HEK293 (cell line): Measurements from ENCODE around the gene ABCA7.
A peak's percentile ranks its signal among the peaks of the same experiment; 100 is the strongest.

Experiments used
- CTCF ChIA-PET: fragments of 350-600 bp; formaldehyde crosslinking; extraction: SDS; loops from one replicate; lab custom pipeline; 2021; ENCODE audit warnings: antibody characterized with exemption; lab: Yijun Ruan, JAX
- POLR2A ChIA-PET: fragments of 300-600 bp; formaldehyde crosslinking; extraction: SDS; loops from one replicate; lab custom pipeline; 2020; ENCODE audit warnings: antibody characterized with exemption, inconsistent platforms; lab: Yijun Ruan, JAX
- H3K27ac ChIP-seq: fragments of 200-500 bp; sonication (Bioruptor generic); 2 replicates; pipeline ENCODE4 v1.5.1; 2014; ENCODE audit warnings: low read depth, low read length, control low read depth, inconsistent platforms; ENCODE audit errors: extremely low read depth
- H3K36me3 ChIP-seq, 2 experiments: fragments of 200-500 bp in 1 of 2; sonication (Bioruptor generic) in 1 of 2; 1 replicate in 1 of 2; 2 replicates in 1 of 2; pipeline ENCODE4 v1.5.1; 2014 to 2017; ENCODE audit warnings: inconsistent platforms in 2 of 2, low read length in 2 of 2; ENCODE audit not compliant: control insufficient read depth in 2 of 2, insufficient read depth in 1 of 2
- H3K4me1 ChIP-seq: fragments of 200-500 bp; sonication (Bioruptor generic); 2 replicates; pipeline ENCODE4 v1.5.1; 2014; ENCODE audit warnings: mild to moderate bottlenecking, low read length, inconsistent platforms; ENCODE audit not compliant: control insufficient read depth, insufficient read depth
- H3K4me3 ChIP-seq: 2 replicates; pipeline ENCODE4 v1.5.1; 2011; ENCODE audit warnings: low read depth, mild to moderate bottlenecking, control low read depth, low read length, moderate library complexity
- H3K9me3 ChIP-seq: fragments of 200-500 bp; sonication (Bioruptor generic); 2 replicates; pipeline ENCODE4 v1.5.1; 2014; ENCODE audit warnings: low read depth, low read length, inconsistent platforms; ENCODE audit not compliant: control insufficient read depth, insufficient read depth
- BCL11A ChIP-seq: fragments of 450-650 bp; formaldehyde crosslinking; IDR thresholded peaks from 2 replicates; pipeline ENCODE4 v1.5.1; 2016; ENCODE audit warnings: low read depth, missing biosample characterization, missing genetic modification characterization
- BCL11B ChIP-seq: fragments of 450-650 bp; formaldehyde crosslinking; IDR thresholded peaks from 2 replicates; pipeline ENCODE4 v1.5.1; 2016; ENCODE audit warnings: low read depth, missing biosample characterization, missing genetic modification characterization
- HOXA7 ChIP-seq: sonication (generic); formaldehyde crosslinking; IDR thresholded peaks from 2 replicates; pipeline ENCODE4 v1.8.1; 2022; ENCODE audit warnings: missing genetic modification reagents, borderline replicate concordance
- KLF7 ChIP-seq: fragments of 450-650 bp; formaldehyde crosslinking; IDR thresholded peaks from 2 replicates; pipeline ENCODE4 v1.5.1; 2016; ENCODE audit warnings: missing biosample characterization, missing genetic modification characterization, borderline replicate concordance
- KLF8 ChIP-seq: fragments of 450-650 bp; formaldehyde crosslinking; IDR thresholded peaks from 2 replicates; pipeline ENCODE4 v1.5.1; 2016; ENCODE audit warnings: missing biosample characterization, missing genetic modification characterization
- KLF9 ChIP-seq: fragments of 450-650 bp; formaldehyde crosslinking; IDR thresholded peaks from 2 replicates; pipeline ENCODE4 v1.5.1; 2016; ENCODE audit warnings: missing biosample characterization, missing genetic modification characterization, low read depth
- REPIN1 ChIP-seq: fragments of 450-650 bp; formaldehyde crosslinking; IDR thresholded peaks from 2 replicates; pipeline ENCODE4 v1.5.1; 2017; ENCODE audit warnings: missing biosample characterization, missing genetic modification characterization, low read depth
- SCRT1 ChIP-seq: fragments of 450-650 bp; formaldehyde crosslinking; IDR thresholded peaks from 2 replicates; pipeline ENCODE4 v1.5.1; 2016; ENCODE audit warnings: missing biosample characterization, missing genetic modification characterization, borderline replicate concordance
- SP3 ChIP-seq: fragments of 450-650 bp; formaldehyde crosslinking; IDR thresholded peaks from 2 replicates; pipeline ENCODE4 v1.5.1; 2016; ENCODE audit warnings: missing biosample characterization, missing genetic modification characterization
- ZBTB8A ChIP-seq: fragments of 450-650 bp; formaldehyde crosslinking; IDR thresholded peaks from 2 replicates; pipeline ENCODE4 v1.5.1; 2016; ENCODE audit warnings: missing biosample characterization, missing genetic modification characterization
- ZNF121 ChIP-seq: fragments of 450-650 bp; formaldehyde crosslinking; IDR thresholded peaks from 2 replicates; pipeline ENCODE4 v1.5.1; 2016; ENCODE audit warnings: missing biosample characterization, missing genetic modification characterization
- ZNF169 ChIP-seq: fragments of 450-650 bp; formaldehyde crosslinking; IDR thresholded peaks from 2 replicates; pipeline ENCODE4 v1.5.1; 2016; ENCODE audit warnings: missing biosample characterization, missing genetic modification characterization
- ZNF221 ChIP-seq: fragments of 450-650 bp; formaldehyde crosslinking; IDR thresholded peaks from 2 replicates; pipeline ENCODE4 v1.5.1; 2017; ENCODE audit warnings: missing biosample characterization, missing genetic modification characterization, borderline replicate concordance
- ZNF302 ChIP-seq: fragments of 450-650 bp; formaldehyde crosslinking; IDR thresholded peaks from 2 replicates; pipeline ENCODE4 v1.5.1; 2016; ENCODE audit warnings: missing biosample characterization, missing genetic modification characterization, low read depth
- ZNF324 ChIP-seq: fragments of 450-650 bp; formaldehyde crosslinking; IDR thresholded peaks from 2 replicates; pipeline ENCODE4 v1.5.1; 2016; ENCODE audit warnings: missing biosample characterization, missing genetic modification characterization
- ZNF473 ChIP-seq: fragments of 450-650 bp; formaldehyde crosslinking; IDR thresholded peaks from 2 replicates; pipeline ENCODE4 v1.5.1; 2017; ENCODE audit warnings: missing biosample characterization, missing genetic modification characterization
- ZNF510 ChIP-seq: fragments of 450-650 bp; formaldehyde crosslinking; IDR thresholded peaks from 2 replicates; pipeline ENCODE4 v1.5.1; 2018; ENCODE audit warnings: mild to moderate bottlenecking, missing genetic modification characterization, missing biosample characterization; ENCODE audit not compliant: insufficient replicate concordance
- ZNF544 ChIP-seq: fragments of 450-650 bp; formaldehyde crosslinking; IDR thresholded peaks from 2 replicates; pipeline ENCODE4 v1.5.0; 2017; ENCODE audit warnings: missing biosample characterization, missing genetic modification characterization
- ZNF600 ChIP-seq: fragments of 450-650 bp; formaldehyde crosslinking; IDR thresholded peaks from 2 replicates; pipeline ENCODE4 v1.5.1; 2016; ENCODE audit warnings: missing biosample characterization, missing genetic modification characterization
- ZNF658 ChIP-seq: fragments of 450-650 bp; formaldehyde crosslinking; IDR thresholded peaks from 2 replicates; pipeline ENCODE4; 2016; ENCODE audit warnings: missing biosample characterization, missing genetic modification characterization
- ZNF785 ChIP-seq: fragments of 450-650 bp; formaldehyde crosslinking; IDR thresholded peaks from 2 replicates; pipeline ENCODE4 v1.5.1; 2016; ENCODE audit warnings: missing biosample characterization, missing genetic modification characterization
- ZSCAN16 ChIP-seq: fragments of 450-650 bp; formaldehyde crosslinking; IDR thresholded peaks from 2 replicates; pipeline ENCODE4 v1.5.1; 2016; ENCODE audit warnings: missing biosample characterization, missing genetic modification characterization
- ZSCAN30 ChIP-seq: fragments of 450-650 bp; IDR thresholded peaks from 2 replicates; pipeline ENCODE4 v1.5.1; 2018; ENCODE audit warnings: missing biosample characterization, mild to moderate bottlenecking, missing genetic modification characterization, moderate library complexity
- TF ChIP-seq, protein P1 (sequence below): fragments of 450-650 bp; formaldehyde crosslinking; IDR thresholded peaks from 2 replicates; pipeline ENCODE4 v1.5.1; 2016; ENCODE audit warnings: missing biosample characterization, missing genetic modification characterization
- TF ChIP-seq, protein P2 (sequence below): fragments of 450-650 bp; formaldehyde crosslinking; IDR thresholded peaks from 2 replicates; pipeline ENCODE4 v1.5.1; 2016; ENCODE audit warnings: missing biosample characterization, missing genetic modification characterization, low read depth
- TF ChIP-seq, protein P3 (sequence below): sonication (generic); formaldehyde crosslinking; IDR thresholded peaks from 2 replicates; pipeline ENCODE4 v1.8.1; 2022; ENCODE audit warnings: mild to moderate bottlenecking, moderate library complexity, missing genetic modification reagents
- TF ChIP-seq, protein P4 (sequence below): fragments of 450-650 bp; formaldehyde crosslinking; IDR thresholded peaks from 2 replicates; pipeline ENCODE4 v1.5.1; 2016; ENCODE audit warnings: missing biosample characterization, missing genetic modification characterization

The ABCA7 gene

DNA sequence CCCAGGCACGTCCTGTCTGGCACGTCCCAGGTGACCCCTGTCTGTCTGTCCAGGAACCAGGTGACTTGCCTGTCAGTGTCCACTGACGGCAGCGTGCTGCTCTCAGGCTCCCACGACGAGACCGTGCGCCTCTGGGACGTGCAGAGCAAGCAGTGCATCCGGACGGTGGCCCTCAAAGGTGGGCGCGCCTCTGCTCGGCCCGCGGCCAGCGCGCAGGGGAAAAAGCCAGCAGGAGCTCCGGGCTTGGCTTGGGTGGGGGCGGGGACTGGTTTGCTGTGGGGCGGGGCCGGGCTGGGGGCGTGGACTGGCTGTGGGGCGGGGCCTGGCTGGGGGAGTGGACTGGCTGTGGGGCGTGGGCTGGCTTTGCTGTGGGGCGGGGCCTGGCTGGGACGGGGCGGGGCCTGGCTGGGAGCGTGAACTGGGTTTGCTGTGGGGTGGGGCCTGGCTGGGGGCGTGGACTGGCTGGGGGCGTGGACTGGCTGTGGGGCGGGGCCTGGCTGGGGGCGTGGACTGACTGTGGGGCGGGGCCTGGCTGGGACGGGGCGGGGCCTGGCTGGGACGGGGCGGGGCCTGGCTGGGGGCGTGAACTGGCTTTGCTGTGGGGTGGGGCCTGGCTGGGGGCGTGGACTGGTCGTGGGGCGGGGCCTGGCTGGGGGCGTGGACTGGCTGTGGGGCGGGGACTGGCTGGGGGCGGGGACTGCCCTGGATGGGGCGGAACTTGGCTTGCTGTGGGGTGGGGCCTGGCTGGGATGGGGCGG lies 48.6 kb upstream of the ABCA7 start:
- H3K4me3 ChIP-seq, result no peak overlapping the region
- no peak for TF ChIP-seq ZNF169 (tag by site-specific recombination)
- TF ChIP-seq ZNF658 (tag by site-specific recombination), result no peak
- TF ChIP-seq REPIN1 (tag by site-specific recombination), result no peak
- TF ChIP-seq, protein P1, sequence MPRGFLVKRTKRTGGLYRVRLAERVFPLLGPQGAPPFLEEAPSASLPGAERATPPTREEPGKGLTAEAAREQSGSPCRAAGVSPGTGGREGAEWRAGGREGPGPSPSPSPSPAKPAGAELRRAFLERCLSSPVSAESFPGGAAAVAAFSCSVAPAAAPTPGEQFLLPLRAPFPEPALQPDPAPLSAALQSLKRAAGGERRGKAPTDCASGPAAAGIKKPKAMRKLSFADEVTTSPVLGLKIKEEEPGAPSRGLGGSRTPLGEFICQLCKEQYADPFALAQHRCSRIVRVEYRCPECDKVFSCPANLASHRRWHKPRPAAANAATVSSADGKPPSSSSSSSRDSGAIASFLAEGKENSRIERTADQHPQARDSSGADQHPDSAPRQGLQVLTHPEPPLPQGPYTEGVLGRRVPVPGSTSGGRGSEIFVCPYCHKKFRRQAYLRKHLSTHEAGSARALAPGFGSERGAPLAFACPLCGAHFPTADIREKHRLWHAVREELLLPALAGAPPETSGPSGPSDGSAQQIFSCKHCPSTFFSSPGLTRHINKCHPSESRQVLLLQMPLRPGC (tag by site-specific recombination), result 0 out of 2 replicates have a peak, but pooled peaks have one; percentile 16
- no peak for TF ChIP-seq ZNF221 (tag by site-specific recombination)
- TF ChIP-seq ZNF544 (tag by site-specific recombination), result no peak
- TF ChIP-seq, protein P2, sequence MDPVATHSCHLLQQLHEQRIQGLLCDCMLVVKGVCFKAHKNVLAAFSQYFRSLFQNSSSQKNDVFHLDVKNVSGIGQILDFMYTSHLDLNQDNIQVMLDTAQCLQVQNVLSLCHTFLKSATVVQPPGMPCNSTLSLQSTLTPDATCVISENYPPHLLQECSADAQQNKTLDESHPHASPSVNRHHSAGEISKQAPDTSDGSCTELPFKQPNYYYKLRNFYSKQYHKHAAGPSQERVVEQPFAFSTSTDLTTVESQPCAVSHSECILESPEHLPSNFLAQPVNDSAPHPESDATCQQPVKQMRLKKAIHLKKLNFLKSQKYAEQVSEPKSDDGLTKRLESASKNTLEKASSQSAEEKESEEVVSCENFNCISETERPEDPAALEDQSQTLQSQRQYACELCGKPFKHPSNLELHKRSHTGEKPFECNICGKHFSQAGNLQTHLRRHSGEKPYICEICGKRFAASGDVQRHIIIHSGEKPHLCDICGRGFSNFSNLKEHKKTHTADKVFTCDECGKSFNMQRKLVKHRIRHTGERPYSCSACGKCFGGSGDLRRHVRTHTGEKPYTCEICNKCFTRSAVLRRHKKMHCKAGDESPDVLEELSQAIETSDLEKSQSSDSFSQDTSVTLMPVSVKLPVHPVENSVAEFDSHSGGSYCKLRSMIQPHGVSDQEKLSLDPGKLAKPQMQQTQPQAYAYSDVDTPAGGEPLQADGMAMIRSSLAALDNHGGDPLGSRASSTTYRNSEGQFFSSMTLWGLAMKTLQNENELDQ (tag by site-specific recombination), result no peak
- TF ChIP-seq BCL11A (tag by site-specific recombination), result peak; percentile 39; the same call in 1 of the 2 replicates
- no peak for TF ChIP-seq ZNF473 (tag by site-specific recombination)
- TF ChIP-seq ZNF302 (tag by site-specific recombination), result no peak
- TF ChIP-seq ZNF600 (tag by site-specific recombination), result peak; percentile 40; the same call in 1 of the 2 replicates
- TF ChIP-seq, protein P3, sequence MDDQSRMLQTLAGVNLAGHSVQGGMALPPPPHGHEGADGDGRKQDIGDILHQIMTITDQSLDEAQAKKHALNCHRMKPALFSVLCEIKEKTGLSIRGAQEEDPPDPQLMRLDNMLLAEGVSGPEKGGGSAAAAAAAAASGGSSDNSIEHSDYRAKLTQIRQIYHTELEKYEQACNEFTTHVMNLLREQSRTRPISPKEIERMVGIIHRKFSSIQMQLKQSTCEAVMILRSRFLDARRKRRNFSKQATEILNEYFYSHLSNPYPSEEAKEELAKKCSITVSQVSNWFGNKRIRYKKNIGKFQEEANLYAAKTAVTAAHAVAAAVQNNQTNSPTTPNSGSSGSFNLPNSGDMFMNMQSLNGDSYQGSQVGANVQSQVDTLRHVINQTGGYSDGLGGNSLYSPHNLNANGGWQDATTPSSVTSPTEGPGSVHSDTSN (CRISPR knock-in tag), result no peak
- TF ChIP-seq ZSCAN30, result no peak
- TF ChIP-seq ZNF324 (tag by site-specific recombination), result no peak
- no peak for TF ChIP-seq ZBTB8A
- no peak for TF ChIP-seq SP3 (tag by site-specific recombination)
- TF ChIP-seq KLF7 (tag by site-specific recombination), result no peak
- TF ChIP-seq ZSCAN16 (tag by site-specific recombination), result no peak
- TF ChIP-seq ZNF121 (tag by site-specific recombination), result no peak
- TF ChIP-seq ZNF785 (tag by site-specific recombination), result no peak
- TF ChIP-seq ZNF510 (tag by site-specific recombination), result no peak
- TF ChIP-seq SCRT1, result no peak
- TF ChIP-seq KLF9 (tag by site-specific recombination), result peak; percentile 43; the same call in 1 of the 2 replicates
- 0 out of 2 replicates have a peak, but pooled peaks have one; percentile 6 for TF ChIP-seq BCL11B (tag by site-specific recombination)
- TF ChIP-seq HOXA7 (CRISPR knock-in tag), result no peak
- TF ChIP-seq, protein P4, sequence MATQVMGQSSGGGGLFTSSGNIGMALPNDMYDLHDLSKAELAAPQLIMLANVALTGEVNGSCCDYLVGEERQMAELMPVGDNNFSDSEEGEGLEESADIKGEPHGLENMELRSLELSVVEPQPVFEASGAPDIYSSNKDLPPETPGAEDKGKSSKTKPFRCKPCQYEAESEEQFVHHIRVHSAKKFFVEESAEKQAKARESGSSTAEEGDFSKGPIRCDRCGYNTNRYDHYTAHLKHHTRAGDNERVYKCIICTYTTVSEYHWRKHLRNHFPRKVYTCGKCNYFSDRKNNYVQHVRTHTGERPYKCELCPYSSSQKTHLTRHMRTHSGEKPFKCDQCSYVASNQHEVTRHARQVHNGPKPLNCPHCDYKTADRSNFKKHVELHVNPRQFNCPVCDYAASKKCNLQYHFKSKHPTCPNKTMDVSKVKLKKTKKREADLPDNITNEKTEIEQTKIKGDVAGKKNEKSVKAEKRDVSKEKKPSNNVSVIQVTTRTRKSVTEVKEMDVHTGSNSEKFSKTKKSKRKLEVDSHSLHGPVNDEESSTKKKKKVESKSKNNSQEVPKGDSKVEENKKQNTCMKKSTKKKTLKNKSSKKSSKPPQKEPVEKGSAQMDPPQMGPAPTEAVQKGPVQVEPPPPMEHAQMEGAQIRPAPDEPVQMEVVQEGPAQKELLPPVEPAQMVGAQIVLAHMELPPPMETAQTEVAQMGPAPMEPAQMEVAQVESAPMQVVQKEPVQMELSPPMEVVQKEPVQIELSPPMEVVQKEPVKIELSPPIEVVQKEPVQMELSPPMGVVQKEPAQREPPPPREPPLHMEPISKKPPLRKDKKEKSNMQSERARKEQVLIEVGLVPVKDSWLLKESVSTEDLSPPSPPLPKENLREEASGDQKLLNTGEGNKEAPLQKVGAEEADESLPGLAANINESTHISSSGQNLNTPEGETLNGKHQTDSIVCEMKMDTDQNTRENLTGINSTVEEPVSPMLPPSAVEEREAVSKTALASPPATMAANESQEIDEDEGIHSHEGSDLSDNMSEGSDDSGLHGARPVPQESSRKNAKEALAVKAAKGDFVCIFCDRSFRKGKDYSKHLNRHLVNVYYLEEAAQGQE (tag by site-specific recombination), result no peak
- TF ChIP-seq KLF8 (tag by site-specific recombination), result peak; percentile 67; the same call in 1 of the 2 replicates
- ChIA-PET POLR2A (interaction anchor here (0.5 kb wide), 1 partner anchor 18 kb away, joined by 3 read pairs; no protein-coding TSS in a partner anchor), CTCF (interaction anchor here (0.6 to 1.1 kb wide), 3 partner anchors 96 to 253 kb away, joined by 3 read pairs; no protein-coding TSS in a partner anchor)
- no peaks in the 10 kb centered on the region for H3K9me3 ChIP-seq
- H3K27ac ChIP-seq, result no peak overlapping the region
- H3K36me3 ChIP-seq, result peaks cover 9 to 71% of the 10 kb centered on the region in 2 experiments; a peak in 2 of 3 replicates
- H3K4me1 ChIP-seq, result peaks cover 6% of the 10 kb centered on the region
